ENCODE data around the gene EXOSC2. TPM values are rescaled to one million over a fixed set of nuclear protein-coding genes. Genes with fewer than 3 reads are reported as not detected.

The EXOSC2 gene
- total and polyA plus RNA-seq, 2 of the 13 experiments (the other 11 are each of a cell fraction or from before 2014, with no cell fraction given): 27.5 to 63.8 TPM

GRCh38 chr9:130654879-130655278, 38.7 kb upstream of the EXOSC2 start:
- H3K27me3 ChIP-seq (ENCODE audit: control insufficient read depth in 1 of 2, insufficient read depth in 2 of 2, low read length in 2 of 2): peaks cover 3 to 60% of the 10 kb centered on the region in 2 experiments
- no TSS peak for BruUV-seq (replicated peaks)
- ATAC-seq: no peak

More at GRCh38 chr9:130654879-130655278, 38.7 kb upstream of the EXOSC2 start:
- CTCF ChIA-PET (ENCODE audit: low intra/inter-chr PET ratio, low total read pairs): no interaction called here
- intact Hi-C loops (cut with micrococcal nuclease; ENCODE audit: unreplicated experiment): no loop called here
- POLR2A ChIA-PET: no interaction called here
- no peaks in the 10 kb centered on the region for H3K36me3 ChIP-seq (replicated peaks in 1 of 2; ENCODE audit: control insufficient read depth in 1 of 2, insufficient read depth in 2 of 2, low read length in 2 of 2)
- H3K79me2 ChIP-seq (ENCODE audit: insufficient read depth, low read length): no peaks in the 10 kb centered on the region
- DNase-seq (ENCODE audit: low spot score): no peak
- H3K9ac ChIP-seq (ENCODE audit: insufficient read depth, low read depth, low read length): no peak overlapping the region
- no peaks in the 10 kb centered on the region for H4K20me1 ChIP-seq (ENCODE audit: insufficient read depth, low read length)
- H2AFZ ChIP-seq (ENCODE audit: low read length): no peak overlapping the region
- TF ChIP-seq ZNF558 (CRISPR knock-in tag; IDR thresholded peaks at IDR 0.05; ENCODE audit: borderline replicate concordance) (no peak), ZNF382 (CRISPR knock-in tag; IDR thresholded peaks at IDR 0.05; ENCODE audit: borderline replicate concordance) (no peak), ZNF18 (CRISPR knock-in tag; IDR thresholded peaks at IDR 0.05; ENCODE audit: insufficient replicate concordance) (no peak), FOXK2 (IDR thresholded peaks at IDR 0.05) (no peak), ZNF460 (CRISPR knock-in tag; IDR thresholded peaks at IDR 0.05; ENCODE audit: borderline replicate concordance) (no peak), PBX2 (CRISPR knock-in tag; IDR thresholded peaks at IDR 0.05) (no peak)
- no peak for FAIRE-seq
- H3K9me3 ChIP-seq (ENCODE audit: low read length): no peaks in the 10 kb centered on the region
- no peak overlapping the region for H3K27ac ChIP-seq (ENCODE audit: extremely low read length, insufficient read depth, low read length)
- in situ Hi-C loops (cut with HindIII; ENCODE audit: extremely low pct_ligation_motif_present, low pct_unique_long_range_greater_than_20kb): no loop called here
- no peak overlapping the region for H3K4me2 ChIP-seq (ENCODE audit: low read depth, low read length)
- 46% methylated on average over 5 of the region's 6 CpGs for WGBS (ENCODE audit: low lambda C conversion rate)
- no peak overlapping the region for H3K4me3 ChIP-seq (replicated peaks in 1 of 3; ENCODE audit: insufficient read depth in 1 of 3, low read depth in 2 of 3, low read length in 3 of 3)
- peaks cover 7% of the 10 kb centered on the region; the same call in 1 of the 2 replicates for H3K4me1 ChIP-seq (ENCODE audit: insufficient read depth, low read length)
